Pulmonary artery endothelial cell (primary cell): Measurements from ENCODE around the gene CCDC88B. TPM values are rescaled to one million over a fixed set of nuclear protein-coding genes. Genes with fewer than 3 reads are reported as not detected.
"Not testable (repeated sequence)": the region's sequence is repeated elsewhere in the genome, so short reads cannot be mapped to it uniquely, and the experiment has no call there.

ENCODE experiments used
- DNase-seq: peaks from one replicate; pipeline ENCODE4 v3.0.0-alpha.2; 2011; ENCODE audit warnings: low read depth, low spot score
- total RNA-seq: library from RNA; depleted of rRNA; stranded (reverse); fragments of >200 nt; gene quantifications from 2 replicates; pipeline ENCODE4 v1.2.3, GENCODE V29; 2014

CCDC88B gene
- total RNA-seq, 1 donor from 2014 or later = 1.6 TPM

DNA sequence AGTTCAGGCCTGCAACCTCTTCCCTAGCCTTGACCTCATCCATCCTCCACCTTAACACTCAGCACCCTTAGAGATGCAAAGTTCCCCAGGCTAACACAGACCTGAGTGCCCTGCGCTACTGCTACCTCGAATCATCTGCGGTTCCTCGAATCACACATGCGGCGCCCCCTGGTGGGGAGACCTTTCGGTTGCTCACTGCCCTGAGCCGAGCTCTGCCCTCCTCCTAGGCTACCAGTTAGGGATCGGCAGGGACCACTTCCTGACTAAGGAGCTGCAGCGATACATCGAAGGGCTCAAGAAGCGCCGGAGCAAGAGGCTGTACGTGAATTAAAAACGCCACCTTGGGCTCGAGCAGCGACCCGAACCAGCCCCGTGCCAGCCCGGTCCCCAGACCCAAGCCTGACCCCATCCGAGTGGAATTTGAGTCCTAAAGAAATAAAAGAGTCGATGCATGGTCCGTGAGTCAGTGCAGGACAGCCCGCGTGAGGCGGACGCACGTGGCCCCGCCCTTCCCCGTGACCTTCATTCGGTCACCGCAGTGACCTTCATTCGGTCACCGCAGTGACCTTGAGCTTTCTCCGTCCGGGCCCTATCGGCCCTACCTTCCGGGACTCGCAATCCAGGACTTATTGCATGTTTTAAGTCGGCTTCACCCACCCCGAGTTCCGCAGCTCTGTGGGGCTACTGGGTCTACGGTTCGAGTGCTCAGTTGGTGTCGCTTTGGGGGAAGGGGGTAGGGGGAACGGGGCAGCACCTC is 35.5 kb upstream of the CCDC88B start:
- DNase-seq = no peak

DNA sequence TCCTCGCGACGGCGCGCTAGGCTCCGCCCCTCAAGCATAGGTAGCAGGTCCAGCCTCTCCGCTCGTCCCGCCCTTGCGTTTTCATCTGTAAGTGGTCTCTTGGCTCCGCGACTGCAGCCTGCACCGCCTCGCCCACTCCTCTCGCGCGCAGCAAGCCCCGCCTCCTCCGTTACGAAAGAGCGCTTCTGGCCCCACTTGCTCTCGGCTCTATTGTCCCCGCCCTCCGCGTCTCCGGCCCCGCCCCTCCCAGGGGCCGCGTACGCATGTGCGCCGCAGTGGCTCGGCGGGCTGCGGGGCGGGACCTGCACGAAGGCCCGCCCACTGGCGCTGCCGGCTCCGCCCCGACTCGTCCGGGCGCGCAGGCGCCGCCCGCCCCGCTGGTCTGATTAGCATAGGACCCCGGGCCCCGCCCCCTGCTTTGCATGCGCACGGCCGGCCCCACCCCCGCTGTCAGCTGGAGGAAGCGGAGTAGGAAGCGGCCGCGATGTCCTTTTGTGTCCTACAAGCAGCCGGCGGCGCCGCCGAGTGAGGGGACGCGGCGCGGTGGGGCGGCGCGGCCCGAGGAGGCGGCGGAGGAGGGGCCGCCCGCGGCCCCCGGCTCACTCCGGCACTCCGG is 34.8 kb upstream of the CCDC88B start, which contains the start of gene ESRRA:
Gene ESRRA, plus strand, starts transcription at position 450 of the 616 bp plus-strand sequence. CDS start 1,656 bp downstream, outside the sequence.
- peak; percentile 88 for DNase-seq

DNA sequence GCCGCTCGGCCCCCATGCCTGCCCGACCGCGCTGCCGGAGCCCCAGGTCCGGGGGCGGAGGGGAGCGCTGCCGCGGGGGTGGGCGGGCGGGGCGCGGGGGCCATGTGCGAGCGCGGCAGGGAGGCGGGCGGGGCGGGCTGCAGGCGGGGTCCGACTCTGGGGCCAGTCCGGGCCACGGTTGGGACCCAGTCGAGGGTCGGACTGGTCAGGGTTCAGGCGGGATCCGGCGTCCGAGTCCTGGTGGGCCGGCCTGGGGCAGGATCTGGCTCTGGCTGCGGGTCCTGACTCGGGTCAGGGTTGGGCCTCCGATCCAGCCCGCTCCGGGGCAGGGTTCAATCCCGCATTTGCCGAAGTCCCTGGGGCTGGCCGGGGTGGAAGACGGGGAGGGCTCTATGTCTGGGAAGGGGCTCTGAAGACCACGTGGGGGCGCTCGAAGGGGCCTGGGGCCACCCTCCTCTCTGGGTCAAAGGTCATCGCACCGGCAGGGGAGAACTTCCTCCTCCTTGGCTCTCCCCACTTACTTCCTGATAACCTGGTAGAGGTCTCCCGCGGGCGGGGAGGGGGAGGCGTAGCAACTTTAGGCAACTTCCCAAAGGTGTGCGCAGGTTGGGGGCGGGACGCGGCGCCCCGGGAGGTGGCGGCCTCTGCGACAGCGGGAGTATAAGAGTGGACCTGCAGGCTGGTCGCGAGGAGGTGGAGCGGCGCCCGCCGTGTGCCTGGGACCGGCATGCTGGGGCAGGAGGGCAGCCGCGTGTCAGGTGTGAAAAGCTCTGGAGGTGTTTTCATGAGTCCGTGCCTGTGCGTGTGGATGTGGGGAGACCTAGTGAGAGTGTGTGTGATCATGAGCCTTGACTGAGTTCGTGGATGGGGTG is 34.1 kb upstream of the CCDC88B start:
- DNase-seq = no peak

DNA sequence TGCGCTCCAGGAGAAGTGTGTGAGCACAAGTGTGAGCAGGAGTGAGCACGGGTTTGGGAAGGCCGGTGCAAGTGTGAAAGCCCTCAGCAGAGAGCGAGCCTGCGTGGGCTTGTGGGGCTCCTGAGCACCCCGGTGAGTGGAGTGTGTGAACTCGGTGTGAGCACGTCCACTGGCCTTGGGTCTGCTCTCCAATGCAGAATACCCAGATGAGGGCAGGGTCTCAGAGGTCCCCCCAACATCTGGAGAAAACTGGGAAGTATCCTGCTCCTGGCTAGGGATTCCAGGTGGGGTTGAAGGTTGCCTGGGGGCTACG is 33.5 kb upstream of the CCDC88B start:
- no peak for DNase-seq

DNA sequence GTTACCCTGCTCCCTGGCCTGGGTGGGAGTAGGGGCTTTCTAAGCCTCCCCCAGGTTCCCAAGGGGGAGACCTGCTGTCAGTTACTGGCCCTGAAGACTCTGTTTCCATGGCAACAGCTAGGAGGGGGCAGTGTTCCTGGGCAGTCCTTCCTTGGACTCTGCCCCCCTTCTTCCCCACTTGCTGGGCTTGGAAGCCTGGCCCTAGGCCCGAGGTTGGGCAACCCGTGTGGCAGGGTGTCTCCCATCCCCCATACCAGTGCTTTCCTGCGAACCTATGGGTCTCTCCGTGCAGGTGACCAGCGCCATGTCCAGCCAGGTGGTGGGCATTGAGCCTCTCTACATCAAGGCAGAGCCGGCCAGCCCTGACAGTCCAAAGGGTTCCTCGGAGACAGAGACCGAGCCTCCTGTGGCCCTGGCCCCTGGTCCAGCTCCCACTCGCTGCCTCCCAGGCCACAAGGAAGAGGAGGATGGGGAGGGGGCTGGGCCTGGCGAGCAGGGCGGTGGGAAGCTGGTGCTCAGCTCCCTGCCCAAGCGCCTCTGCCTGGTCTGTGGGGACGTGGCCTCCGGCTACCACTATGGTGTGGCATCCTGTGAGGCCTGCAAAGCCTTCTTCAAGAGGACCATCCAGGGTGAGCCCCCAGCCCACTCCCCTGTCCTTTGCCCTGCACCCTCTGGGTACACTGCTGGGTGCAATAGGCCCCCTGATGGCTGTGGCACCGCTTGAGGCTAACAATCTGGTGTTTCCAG is 33.0 kb upstream of the CCDC88B start:
- no peak for DNase-seq

DNA sequence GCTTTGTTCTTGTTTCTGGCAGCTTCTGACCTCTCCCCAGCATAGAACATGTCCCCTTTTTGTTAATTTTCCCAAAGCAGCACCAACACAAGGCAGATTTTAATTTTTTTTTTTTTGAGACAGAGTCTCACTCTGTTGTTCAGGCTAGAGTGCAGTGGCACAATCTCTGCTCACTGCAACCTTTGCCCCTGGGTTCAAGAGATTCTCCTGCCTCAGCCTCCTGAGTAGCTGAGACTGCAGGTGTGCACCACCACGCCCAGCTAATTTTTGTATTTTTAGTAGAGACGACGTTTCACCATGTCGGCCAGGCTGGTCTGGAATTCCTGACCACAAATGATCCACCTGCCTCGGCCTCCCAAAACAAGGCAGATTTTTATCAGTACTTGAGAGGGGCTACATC is 32.2 kb upstream of the CCDC88B start:
- DNase-seq = not testable (repeated sequence)

DNA sequence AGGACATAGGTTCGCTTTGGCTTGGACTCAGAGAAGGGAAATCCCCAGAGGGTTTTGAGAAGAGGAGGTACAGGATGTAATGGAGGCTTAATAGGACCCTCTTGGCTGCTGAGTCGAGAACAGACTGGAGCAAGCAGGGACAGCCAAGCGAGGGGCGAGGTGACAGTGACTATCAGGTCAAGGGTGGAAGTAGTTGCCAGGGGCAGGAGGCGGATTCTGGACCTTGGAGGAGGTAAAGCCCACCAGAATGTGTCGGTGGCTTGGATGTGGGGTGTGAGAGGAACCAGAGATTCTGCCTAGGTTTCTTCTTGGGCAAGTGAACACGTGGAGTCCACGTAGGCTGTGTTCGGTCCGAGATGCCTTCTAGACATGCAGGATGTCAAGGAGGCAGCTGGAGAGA is 27.1 kb upstream of the CCDC88B start:
- no peak for DNase-seq

DNA sequence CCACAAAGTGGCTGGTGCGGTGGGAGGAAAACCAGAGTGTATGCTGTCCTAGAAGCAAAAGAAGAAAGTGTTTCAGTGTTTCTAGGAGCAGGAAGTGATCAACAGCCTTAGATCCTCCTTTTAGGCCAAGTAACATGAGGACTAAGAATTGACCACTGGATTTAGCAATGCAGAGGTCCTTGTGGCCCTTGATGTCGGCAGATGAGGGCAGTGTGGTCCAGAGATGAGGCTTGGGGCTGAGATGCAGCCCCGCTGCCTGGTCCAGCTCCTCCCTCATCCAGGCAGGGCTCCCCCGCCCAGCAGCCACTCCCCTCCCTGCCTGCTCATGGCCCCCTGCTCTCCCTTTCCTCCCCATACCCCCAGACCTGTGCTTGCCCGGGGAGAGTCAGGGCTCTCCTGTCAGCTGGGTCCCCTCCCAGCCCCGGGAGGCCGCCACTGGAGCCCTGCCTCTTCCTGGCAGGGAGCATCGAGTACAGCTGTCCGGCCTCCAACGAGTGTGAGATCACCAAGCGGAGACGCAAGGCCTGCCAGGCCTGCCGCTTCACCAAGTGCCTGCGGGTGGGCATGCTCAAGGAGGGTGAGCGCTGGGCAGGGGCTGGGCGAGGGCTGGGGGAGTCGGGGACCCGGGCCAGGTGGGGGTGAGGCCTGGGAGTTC is 26.4 kb upstream of the CCDC88B start:
- no peak for DNase-seq

DNA sequence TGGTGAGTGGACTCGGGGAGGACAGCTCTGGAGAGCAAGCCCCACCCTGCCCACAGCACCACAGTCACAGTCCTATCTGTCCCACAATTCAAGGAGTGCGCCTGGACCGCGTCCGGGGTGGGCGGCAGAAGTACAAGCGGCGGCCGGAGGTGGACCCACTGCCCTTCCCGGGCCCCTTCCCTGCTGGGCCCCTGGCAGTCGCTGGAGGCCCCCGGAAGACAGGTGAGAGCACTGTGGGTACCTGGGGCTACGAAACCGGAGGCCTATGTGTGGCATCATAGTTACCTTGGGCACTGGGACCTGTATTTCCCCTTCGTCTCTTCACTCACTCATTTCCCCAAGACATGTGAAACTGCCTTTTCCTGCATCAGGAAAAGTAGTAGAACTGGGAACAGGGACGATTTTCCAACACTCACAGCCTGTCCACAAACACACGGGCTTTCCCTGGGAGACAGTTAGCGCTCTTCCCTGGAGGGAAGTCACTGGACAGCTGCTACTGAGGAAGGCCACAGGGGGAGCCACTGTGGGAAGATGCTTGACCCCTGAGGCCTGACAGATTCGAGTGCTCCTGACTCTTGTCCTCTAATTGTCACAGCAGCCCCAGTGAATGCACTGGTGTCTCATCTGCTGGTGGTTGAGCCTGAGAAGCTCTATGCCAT is 25.7 kb upstream of the CCDC88B start:
- DNase-seq = no peak

DNA sequence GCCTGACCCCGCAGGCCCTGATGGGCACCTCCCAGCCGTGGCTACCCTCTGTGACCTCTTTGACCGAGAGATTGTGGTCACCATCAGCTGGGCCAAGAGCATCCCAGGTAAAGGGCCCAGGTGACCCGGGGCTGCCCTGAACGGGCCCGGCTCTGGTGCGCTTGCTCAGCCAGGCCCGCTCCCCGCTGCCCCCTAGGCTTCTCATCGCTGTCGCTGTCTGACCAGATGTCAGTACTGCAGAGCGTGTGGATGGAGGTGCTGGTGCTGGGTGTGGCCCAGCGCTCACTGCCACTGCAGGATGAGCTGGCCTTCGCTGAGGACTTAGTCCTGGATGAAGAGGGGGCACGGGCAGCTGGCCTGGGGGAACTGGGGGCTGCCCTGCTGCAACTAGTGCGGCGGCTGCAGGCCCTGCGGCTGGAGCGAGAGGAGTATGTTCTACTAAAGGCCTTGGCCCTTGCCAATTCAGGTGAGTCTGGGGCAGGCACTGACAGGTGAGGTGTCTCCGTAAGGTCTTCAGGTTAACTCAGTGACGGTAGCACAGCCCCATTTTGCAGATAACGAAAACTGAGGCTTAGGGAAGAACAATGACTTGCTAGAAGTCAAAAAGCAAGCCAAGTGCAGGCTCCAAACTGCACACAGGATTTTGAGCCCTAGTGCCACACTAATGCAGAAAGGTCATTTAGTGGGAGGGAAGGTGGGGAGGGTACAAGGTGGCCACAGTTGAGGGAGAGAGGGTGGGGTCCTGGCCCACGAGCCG is 25.0 kb upstream of the CCDC88B start:
- no peak for DNase-seq

DNA sequence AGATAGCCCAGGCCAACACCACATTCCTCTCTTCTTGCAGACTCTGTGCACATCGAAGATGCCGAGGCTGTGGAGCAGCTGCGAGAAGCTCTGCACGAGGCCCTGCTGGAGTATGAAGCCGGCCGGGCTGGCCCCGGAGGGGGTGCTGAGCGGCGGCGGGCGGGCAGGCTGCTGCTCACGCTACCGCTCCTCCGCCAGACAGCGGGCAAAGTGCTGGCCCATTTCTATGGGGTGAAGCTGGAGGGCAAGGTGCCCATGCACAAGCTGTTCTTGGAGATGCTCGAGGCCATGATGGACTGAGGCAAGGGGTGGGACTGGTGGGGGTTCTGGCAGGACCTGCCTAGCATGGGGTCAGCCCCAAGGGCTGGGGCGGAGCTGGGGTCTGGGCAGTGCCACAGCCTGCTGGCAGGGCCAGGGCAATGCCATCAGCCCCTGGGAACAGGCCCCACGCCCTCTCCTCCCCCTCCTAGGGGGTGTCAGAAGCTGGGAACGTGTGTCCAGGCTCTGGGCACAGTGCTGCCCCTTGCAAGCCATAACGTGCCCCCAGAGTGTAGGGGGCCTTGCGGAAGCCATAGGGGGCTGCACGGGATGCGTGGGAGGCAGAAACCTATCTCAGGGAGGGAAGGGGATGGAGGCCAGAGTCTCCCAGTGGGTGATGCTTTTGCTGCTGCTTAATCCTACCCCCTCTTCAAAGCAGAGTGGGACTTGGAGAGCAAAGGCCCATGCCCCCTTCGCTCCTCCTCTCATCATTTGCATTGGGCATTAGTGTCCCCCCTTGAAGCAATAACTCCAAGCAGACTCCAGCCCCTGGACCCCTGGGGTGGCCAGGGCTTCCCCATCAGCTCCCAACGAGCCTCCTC is 24.1 kb upstream of the CCDC88B start:
- DNase-seq = not testable (repeated sequence)

DNA sequence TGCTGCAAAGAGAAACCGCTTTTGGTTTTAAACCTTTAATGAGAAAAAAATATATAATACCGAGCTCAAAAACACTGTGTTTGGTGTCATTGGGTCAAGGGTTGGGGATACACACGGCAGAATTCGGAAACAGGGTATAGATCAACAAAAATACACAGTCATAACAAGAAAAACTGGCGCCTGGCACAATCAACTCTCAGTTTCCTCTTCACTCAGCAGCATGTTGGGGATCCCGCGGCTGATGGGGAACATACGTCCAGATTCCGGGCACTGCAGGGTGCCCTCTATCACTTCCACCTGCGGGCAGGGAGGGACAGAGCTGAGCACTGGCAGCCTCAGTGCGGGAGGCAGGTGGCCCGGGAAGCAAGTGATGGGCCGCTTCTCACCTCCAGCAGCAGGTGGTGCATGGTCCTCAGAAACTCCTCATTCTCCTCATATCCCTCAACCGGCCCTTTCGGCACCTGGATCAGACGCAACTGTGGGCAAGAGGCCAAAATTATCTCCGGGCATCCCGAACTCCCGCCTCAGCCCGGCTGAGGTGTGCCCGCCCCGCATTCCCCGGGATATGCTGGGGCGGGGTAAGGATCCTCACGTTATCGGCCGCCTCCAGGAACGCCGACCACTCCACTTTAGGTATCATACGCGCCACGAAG is 23.2 kb upstream of the CCDC88B start:
- DNase-seq = no peak

DNA sequence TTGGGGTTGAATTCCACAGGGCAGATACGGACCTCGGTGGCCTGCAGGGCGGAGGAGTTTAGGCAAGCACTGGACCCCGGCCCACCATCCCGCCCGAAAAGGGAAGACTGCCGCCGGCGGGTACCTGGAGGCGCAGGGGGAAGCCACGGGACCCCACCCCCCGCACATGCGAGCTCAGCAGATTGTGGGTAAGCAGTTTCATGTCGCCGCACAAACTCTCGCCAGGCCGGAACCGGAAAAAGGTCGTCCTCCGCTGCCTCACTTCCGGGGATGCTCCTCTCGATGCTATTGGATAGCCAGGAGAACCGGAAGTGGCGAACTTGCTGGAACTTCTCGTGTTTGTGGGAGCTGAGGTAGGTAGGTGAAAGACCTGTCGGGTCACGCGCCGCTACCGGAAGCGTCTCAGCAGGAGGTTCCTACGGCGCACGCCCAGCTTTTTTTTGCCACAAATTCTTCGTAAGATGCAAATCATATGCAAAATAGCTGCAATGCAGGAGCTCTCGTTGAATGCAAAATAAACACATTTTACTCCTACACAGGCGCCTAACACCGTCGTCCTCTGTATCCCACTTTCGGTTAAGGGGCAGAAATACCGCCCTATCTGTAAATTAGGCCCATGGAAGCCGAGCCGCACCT is 22.6 kb upstream of the CCDC88B start, which contains the start of gene TRMT112:
Gene TRMT112, minus strand, starts transcription at position 235 of the 636 bp plus-strand sequence. Its CDS starts 33 bp downstream, at position 202.
- peak; percentile 82 for DNase-seq

DNA sequence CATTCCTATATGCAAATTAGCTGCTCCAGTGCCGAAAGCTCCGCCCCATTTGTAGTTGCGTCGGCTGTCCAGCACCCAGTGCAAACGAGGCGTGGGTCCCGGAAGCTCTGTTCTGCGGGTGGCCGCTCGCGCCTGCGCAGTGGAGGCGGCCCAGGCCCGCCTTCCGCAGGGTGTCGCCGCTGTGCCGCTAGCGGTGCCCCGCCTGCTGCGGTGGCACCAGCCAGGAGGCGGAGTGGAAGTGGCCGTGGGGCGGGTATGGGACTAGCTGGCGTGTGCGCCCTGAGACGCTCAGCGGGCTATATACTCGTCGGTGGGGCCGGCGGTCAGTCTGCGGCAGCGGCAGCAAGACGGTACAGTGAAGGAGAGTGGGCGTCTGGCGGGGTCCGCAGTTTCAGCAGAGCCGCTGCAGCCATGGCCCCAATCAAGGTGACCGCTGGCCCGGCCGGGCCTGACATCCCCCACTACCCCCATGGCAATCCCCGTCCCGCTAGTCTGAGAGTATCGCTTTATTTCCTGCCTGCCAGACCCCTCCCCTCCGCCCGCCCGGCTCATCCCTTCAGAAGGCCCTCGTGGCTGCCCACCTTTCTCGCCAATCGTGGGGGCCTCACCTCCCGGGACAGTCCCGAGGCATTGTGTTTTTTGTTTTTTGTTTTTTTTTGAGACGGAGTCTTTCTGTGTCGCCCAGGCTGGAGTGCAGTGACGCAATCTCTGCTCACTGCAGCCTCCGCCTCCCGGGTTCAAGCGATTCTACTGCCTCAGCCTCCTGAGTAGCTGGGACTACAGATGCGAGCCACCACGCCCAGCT is 21.8 kb upstream of the CCDC88B start, which contains the start of gene PRDX5:
Gene PRDX5, plus strand, starts transcription at position 161 of the 805 bp plus-strand sequence. Its CDS starts 95 bp downstream, at position 256.
- peak; percentile 74 for DNase-seq

DNA sequence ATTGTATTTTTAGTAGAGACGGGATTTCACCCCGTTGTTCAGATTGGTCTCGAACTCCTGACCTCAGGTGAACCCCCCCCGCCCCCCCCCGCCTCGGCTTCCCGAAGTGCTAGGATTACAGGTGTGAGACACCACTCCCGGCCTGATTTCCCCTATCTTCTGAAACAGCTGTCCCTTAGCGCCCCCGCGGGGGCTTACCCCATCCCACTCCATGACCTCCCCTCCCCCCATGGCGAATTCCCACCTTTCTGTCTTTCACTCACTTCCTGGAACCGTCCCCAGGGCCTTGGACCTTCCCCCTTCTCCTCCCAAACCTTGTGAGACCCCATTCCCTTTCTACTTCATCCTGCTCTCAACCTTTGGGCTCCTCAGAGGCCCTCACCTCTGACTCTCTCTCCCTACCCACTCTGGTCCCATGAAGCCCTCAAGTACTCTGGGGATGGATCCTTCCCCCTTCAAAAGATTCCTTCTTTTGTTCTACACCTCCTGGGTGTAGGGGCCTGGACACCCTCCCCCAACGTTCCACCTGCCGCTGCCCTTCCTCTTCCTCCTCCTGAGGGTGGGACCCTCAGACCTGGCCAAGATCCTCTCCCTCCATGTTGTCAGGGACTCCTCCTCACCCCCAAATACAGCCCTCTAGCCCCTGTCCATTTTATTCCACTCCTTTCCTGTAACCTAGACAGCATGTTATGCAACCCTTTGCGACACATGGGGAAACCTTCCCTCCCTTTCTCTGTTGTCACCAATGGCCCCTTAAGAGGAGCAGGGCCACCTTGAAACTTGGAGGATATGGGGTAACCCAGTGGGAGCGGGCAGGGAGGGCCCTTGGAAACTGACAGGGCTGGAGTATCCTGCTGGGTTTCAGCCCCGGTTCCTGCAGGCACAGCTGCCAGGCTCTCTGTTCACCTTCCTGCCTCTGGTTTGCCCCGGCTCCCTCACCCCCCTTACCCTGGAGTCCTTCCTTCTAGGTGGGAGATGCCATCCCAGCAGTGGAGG is 20.9 kb upstream of the CCDC88B start:
- no peak for DNase-seq
